K562 treated with DMSO at 1 percent for 4 hours (cell line): ENCODE data around the gene NPR1. TPM values are rescaled to one million over a fixed set of nuclear protein-coding genes. Genes with fewer than 3 reads are reported as not detected.

Experiments
- total RNA-seq: library from RNA; unstranded; fragments of 300-600 nt; gene quantifications from 2 replicates; pipeline ENCODE4 v1.2.3, GENCODE V29; 2022; ENCODE audit not compliant: insufficient read depth

NPR1 gene
- not detected in 2 replicates for total RNA-seq

DNA sequence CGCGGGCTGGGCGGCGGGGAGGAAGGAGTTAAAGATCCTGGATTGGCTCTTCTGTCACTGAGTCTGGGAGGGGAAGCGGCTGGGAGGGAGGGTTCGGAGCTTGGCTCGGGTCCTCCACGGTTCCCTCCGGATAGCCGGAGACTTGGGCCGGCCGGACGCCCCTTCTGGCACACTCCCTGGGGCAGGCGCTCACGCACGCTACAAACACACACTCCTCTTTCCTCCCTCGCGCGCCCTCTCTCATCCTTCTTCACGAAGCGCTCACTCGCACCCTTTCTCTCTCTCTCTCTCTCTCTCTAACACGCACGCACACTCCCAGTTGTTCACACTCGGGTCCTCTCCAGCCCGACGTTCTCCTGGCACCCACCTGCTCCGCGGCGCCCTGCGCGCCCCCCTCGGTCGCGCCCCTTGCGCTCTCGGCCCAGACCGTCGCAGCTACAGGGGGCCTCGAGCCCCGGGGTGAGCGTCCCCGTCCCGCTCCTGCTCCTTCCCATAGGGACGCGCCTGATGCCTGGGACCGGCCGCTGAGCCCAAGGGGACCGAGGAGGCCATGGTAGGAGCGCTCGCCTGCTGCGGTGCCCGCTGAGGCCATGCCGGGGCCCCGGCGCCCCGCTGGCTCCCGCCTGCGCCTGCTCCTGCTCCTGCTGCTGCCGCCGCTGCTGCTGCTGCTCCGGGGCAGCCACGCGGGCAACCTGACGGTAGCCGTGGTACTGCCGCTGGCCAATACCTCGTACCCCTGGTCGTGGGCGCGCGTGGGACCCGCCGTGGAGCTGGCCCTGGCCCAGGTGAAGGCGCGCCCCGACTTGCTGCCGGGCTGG is at the start of gene NPR1:
Gene NPR1, plus strand, starts transcription at position 170 of the 818 bp plus-strand sequence. Its CDS starts 421 bp downstream, at position 591.

DNA sequence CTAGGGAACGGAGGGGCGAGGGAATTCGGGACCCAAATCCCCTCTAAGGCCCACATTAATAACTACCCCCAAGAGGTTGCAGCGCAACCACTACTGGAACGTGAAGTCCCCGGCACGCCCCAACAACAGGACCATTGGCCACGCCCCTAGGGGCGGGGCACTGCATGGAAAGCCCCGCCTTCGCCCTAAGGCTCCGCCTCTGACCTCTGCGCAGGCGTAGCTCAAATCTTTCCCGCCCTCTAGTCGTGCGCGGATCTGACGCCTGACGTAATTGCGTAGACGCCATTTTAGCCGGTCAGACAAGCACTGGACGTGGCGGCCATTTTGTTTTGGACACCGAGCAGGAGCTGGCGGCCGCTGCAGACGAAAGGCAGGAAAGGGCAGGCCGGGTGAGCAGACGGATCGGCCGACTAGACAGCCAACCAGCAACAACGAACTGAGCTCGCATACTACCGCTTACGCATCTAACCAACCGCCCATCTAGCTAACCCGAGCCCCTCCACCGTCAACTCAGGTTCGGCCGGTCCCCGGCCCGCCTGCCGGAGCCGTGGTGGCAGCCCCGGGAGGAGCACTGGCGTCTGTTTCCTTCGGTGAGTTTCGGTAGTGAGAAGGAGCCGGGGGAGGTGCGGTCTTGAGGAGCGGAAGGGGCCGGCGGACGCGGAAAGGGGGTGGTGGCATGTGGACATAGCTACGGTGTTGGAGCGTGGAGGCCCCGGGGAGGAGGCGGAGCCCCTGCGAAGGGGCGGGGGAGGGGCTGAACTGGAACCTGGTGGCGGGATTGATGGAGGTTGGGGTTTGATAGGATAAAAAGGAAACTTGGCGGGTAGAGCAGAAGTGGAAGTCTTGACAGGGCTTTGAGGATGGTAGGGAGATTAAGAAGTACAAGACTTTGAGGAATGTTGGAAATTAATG is 44.5 kb upstream of the NPR1 start, which contains the start of gene CHTOP:
Gene CHTOP, plus strand, starts transcription at position 313 of the 912 bp plus-strand sequence. CDS start 2,523 bp downstream, outside the sequence.

GRCh38 chr1:153658400-153659174 is 19.9 kb upstream of the NPR1 start, which contains the start of gene SNAPIN:
SNAPIN (plus strand) TSS chr1:153658703; CDS start chr1:153658744, 41 bp downstream.

DNA sequence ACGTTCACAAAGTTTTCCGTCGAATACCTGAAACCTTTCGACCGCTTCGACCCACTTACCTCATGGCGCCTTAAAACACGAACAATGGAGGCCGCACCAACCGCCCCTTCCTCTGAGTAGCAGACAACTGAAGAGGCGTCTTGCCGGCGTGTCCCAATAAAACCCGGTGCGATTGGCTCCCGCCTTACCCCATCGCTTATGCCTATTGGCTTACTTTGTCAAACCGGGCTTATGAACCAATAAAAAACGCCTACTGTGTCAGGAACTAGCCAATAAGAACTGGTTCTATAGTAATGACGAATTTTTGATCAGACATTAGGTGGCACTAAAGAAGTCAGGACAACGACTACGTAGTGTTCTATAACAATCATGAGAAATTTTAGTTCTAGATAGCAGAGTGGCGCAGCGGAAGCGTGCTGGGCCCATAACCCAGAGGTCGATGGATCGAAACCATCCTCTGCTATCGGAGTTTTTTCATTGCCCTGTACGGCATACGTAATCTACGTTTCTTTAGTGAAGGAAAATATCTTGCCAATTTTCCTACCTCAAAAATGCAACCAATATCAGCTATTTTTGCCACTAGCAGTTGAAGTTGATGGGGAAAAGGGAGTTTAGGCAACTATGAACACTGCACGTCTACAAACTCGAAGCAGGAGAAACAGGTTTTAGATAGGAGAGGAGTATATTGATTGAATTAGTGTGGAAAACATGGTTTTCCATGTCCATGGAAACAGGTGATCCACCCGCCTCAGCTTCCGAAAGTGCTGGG is 7.4 kb upstream of the NPR1 start, which contains the start of gene ILF2:
Gene ILF2, minus strand, starts transcription at position 135 of the 769 bp plus-strand sequence. Its CDS starts 71 bp downstream, at position 64.

GRCh38 chr1:153727463-153728304 is 49.2 kb downstream of the NPR1 start, which contains the start of gene INTS3:
INTS3 (plus strand) TSS chr1:153728050; CDS start chr1:153728635, 585 bp downstream.

Other genes with a start within 250 kb of the NPR1 start
- not detected in 2 replicates for gene S100A7, start 218.0 kb upstream of the NPR1 start, total RNA-seq
- gene S100A6, start 142.7 kb upstream of the NPR1 start, total RNA-seq: 23.2 and 29.1 TPM in 2 replicates
- gene S100A5, start 137.8 kb upstream of the NPR1 start, total RNA-seq: not detected in 2 replicates
- 12.2 and 17.9 TPM in 2 replicates for gene S100A4, start 132.9 kb upstream of the NPR1 start, total RNA-seq
- gene S100A3, start 129.4 kb upstream of the NPR1 start, total RNA-seq: not detected in 2 replicates
- not detected in 2 replicates for gene S100A2, start 112.8 kb upstream of the NPR1 start, total RNA-seq
- 5.0 and 5.1 TPM in 2 replicates for gene S100A16, start 65.6 kb upstream of the NPR1 start, total RNA-seq
- gene S100A14, start 62.4 kb upstream of the NPR1 start, total RNA-seq: not detected in 2 replicates
- 134 and 148 TPM in 2 replicates for gene S100A13, start 51.2 kb upstream of the NPR1 start, total RNA-seq
- gene S100A1, start 50.3 kb upstream of the NPR1 start, total RNA-seq: 74.1 and 76.0 TPM in 2 replicates
- gene CHTOP, start 44.6 kb upstream of the NPR1 start, total RNA-seq: 46.5 and 61.4 TPM in 2 replicates
- 24.9 and 30.9 TPM in 2 replicates for gene SNAPIN, start 20.0 kb upstream of the NPR1 start, total RNA-seq
- 279 and 280 TPM in 2 replicates for gene ILF2, start 7.7 kb upstream of the NPR1 start, total RNA-seq
- gene INTS3, start 49.4 kb downstream of the NPR1 start, total RNA-seq: 18.9 and 20.4 TPM in 2 replicates
- gene SLC27A3, start 96.7 kb downstream of the NPR1 start, total RNA-seq: 8.4 and 12.6 TPM in 2 replicates
- gene GATAD2B, start 244.3 kb downstream of the NPR1 start, total RNA-seq: 9.6 and 15.4 TPM in 2 replicates